Erythroblast (primary cell): ENCODE measurements around the gene PARN.

Source experiments
- GATA1 ChIP-seq: IDR thresholded peaks from 2 replicates; pipeline ENCODE4 v1.6.1; 2011; ENCODE audit warnings: low read depth, mild to moderate bottlenecking, control low read depth, low read length, moderate library complexity
- POLR2A ChIP-seq: IDR thresholded peaks from 2 replicates; pipeline ENCODE4 v1.6.1; 2011; ENCODE audit warnings: mild to moderate bottlenecking, low read length

GRCh38 chr16:14483819-14484385, 146.2 kb downstream of the PARN start:
- TF ChIP-seq POLR2A (no peak), GATA1 (no peak)
